HCT116 (cell line): Measurements from ENCODE around the gene DYNLRB2. TPM values are rescaled to one million over a fixed set of nuclear protein-coding genes. Genes with fewer than 3 reads are reported as not detected.

Experiments
- ATAC-seq: fragments of 200-7000 bp; cut with Tn5 transposase; 2 replicates; pipeline ENCODE4 v1.9.1; 2020; ENCODE audit warnings: mild to moderate bottlenecking, moderate library complexity
- BruUV-seq: library from RNA; stranded (reverse); fragments of 400-500 nt; replicated peaks from 2 replicates; lab custom pipeline; 2021; lab: Mats Ljungman, UMichigan
- CTCF ChIA-PET: fragments of 300-600 bp; sonication (Branson Sonifier 250); formaldehyde crosslinking; loops from one replicate; lab custom pipeline; 2021; ENCODE audit warnings: antibody characterized with exemption; lab: Charles Lee
- POLR2A ChIA-PET: fragments of 300-600, 350-600 bp; sonication (Branson Sonifier 250); formaldehyde crosslinking; loops from one replicate; lab custom pipeline; 2021; ENCODE audit warnings: antibody characterized with exemption; lab: Charles Lee
- RAD21 ChIA-PET, 2 experiments: fragments of 300-600 bp; sonication (Branson Sonifier 250); formaldehyde crosslinking; loops; one replicate each; lab custom pipeline; 2023; ENCODE audit warnings: low total read pairs in 2 of 2; ENCODE audit not compliant: uncharacterized antibody in 2 of 2, unreplicated experiment in 2 of 2, low non-redundant PET in 1 of 2; lab: Charles Lee
- DNase-seq: peaks from one replicate; pipeline ENCODE4 v3.0.0-alpha.2; 2010; ENCODE audit warnings: low read depth, low spot score
- H2AFZ ChIP-seq: fragments of 200-600 bp; shearing (Covaris generic), sonication (generic); 2 replicates; pipeline ENCODE4 v1.6.1; 2017; ENCODE audit warnings: low read depth, mixed run types, mixed read lengths, antibody characterized with exemption, low read length; ENCODE audit not compliant: poor library complexity, severe bottlenecking
- H3K27ac ChIP-seq: 2 replicates; pipeline ENCODE4 v1.5.1; 2012; ENCODE audit warnings: low read depth, low read length
- H3K27me3 ChIP-seq: fragments of 200-600 bp; sonication (generic); 2 replicates; pipeline ENCODE4 v1.6.1; 2016; ENCODE audit warnings: mixed run types, low read length, mixed read lengths; ENCODE audit not compliant: insufficient read depth
- H3K36me3 ChIP-seq, 2 experiments: fragments of 200-500 bp in 1 of 2; fragments of 200-600 bp in 1 of 2; sonication (Bioruptor generic) in 1 of 2; sonication (generic) in 1 of 2; 2 replicates each; pipeline versions ENCODE4 v1.5.1 to v1.6.1; 2014 to 2016; ENCODE audit warnings: low read length in 2 of 2, inconsistent platforms in 1 of 2, mixed read lengths in 1 of 2, mixed run types in 1 of 2; ENCODE audit not compliant: insufficient read depth in 2 of 2, control insufficient read depth in 1 of 2
- H3K4me1 ChIP-seq, 2 experiments: fragments of 200-600 bp in 1 of 2; sonication (generic) in 1 of 2; 2 replicates each; pipeline versions ENCODE4 v1.5.1 to v1.6.1; 2012 to 2017; ENCODE audit warnings: low read length in 2 of 2, inconsistent platforms in 1 of 2, mild to moderate bottlenecking in 1 of 2, mixed read lengths in 1 of 2, mixed run types in 1 of 2, moderate library complexity in 1 of 2; ENCODE audit not compliant: insufficient read depth in 2 of 2, control insufficient read depth in 1 of 2
- H3K4me2 ChIP-seq: fragments of 200-600 bp; sonication (generic); 2 replicates; pipeline ENCODE4 v1.6.1; 2017; ENCODE audit warnings: mixed run types, low read length, mixed read lengths
- H3K4me3 ChIP-seq, 2 experiments: fragments of 200-600 bp in 1 of 2; sonication (generic) in 1 of 2; replicated peaks in 1 of 2; 2 replicates each; pipeline ENCODE4 v1.5.1; 2011 to 2016; ENCODE audit warnings: low read length in 2 of 2, control low read depth in 1 of 2, low read depth in 1 of 2, mild to moderate bottlenecking in 1 of 2, mixed read lengths in 1 of 2, mixed run types in 1 of 2
- H3K79me2 ChIP-seq: fragments of 200-600 bp; sonication (generic); 2 replicates; pipeline ENCODE4 v1.6.1; 2017; ENCODE audit warnings: mild to moderate bottlenecking, mixed run types, low read length, moderate library complexity, mixed read lengths; ENCODE audit not compliant: insufficient read depth
- H3K9ac ChIP-seq: fragments of 200-600 bp; sonication (generic); 2 replicates; pipeline ENCODE4 v1.6.1; 2016; ENCODE audit warnings: low read length, mixed read lengths
- H3K9me2 ChIP-seq: fragments of 200-600 bp; sonication (generic), shearing (Covaris generic); 2 replicates; pipeline ENCODE4 v1.6.1; 2017; ENCODE audit warnings: mixed run types, mild to moderate bottlenecking, moderate library complexity; ENCODE audit not compliant: insufficient read depth
- H3K9me3 ChIP-seq, 2 experiments: fragments of 200-500 bp in 1 of 2; fragments of 200-600 bp in 1 of 2; sonication (Bioruptor generic) in 1 of 2; sonication (generic) in 1 of 2; 2 replicates each; pipeline ENCODE4 v1.6.1; 2014 to 2017; ENCODE audit warnings: low read length in 2 of 2, mixed read lengths in 2 of 2, inconsistent platforms in 1 of 2, low read depth in 1 of 2, mild to moderate bottlenecking in 1 of 2, mixed run types in 1 of 2, moderate library complexity in 1 of 2; ENCODE audit not compliant: control insufficient read depth in 1 of 2, insufficient read depth in 1 of 2
- H4K20me1 ChIP-seq: fragments of 200-600 bp; sonication (generic), shearing (Covaris generic); 2 replicates; pipeline ENCODE4 v1.6.1; 2017; ENCODE audit warnings: mixed run types, mild to moderate bottlenecking, moderate library complexity; ENCODE audit not compliant: insufficient read depth
- EZH2phosphoT487 ChIP-seq: fragments of 200-600 bp; IDR thresholded peaks from 2 replicates; pipeline ENCODE4 v1.6.1; 2018; ENCODE audit warnings: antibody characterized with exemption, borderline replicate concordance
- FOSL1 ChIP-seq: IDR thresholded peaks from 2 replicates; pipeline ENCODE4 v1.6.1; 2012; ENCODE audit warnings: low read depth
- JUND ChIP-seq: IDR thresholded peaks from 2 replicates; pipeline ENCODE4 v1.6.1; 2012
- RAD21 ChIP-seq: IDR thresholded peaks from 2 replicates; pipeline ENCODE4 v1.6.1; 2012; ENCODE audit warnings: low read depth, mild to moderate bottlenecking
- SIN3A ChIP-seq: IDR thresholded peaks from 2 replicates; pipeline ENCODE4 v1.6.1; 2012; ENCODE audit warnings: low read depth
- SP1 ChIP-seq: IDR thresholded peaks from 2 replicates; pipeline ENCODE4 v1.6.1; 2012; ENCODE audit warnings: low read depth
- TCF7L2 ChIP-seq: IDR thresholded peaks from 2 replicates; pipeline ENCODE4 v1.7.0; 2011; ENCODE audit warnings: borderline replicate concordance, inconsistent platforms; ENCODE audit not compliant: insufficient read depth, insufficient read length; ENCODE audit errors: extremely low read depth
- intact Hi-C: fragments of 100-400 bp; cut with micrococcal nuclease; formaldehyde crosslinking; loops from 2 replicates; pipeline ENCODE4 v1.10.0; 2022
- total RNA-seq: library from RNA; stranded (reverse); gene quantifications from one replicate; pipeline ENCODE4 v1.2.1, GENCODE V29; 2021; ENCODE audit not compliant: unreplicated experiment
- TF ChIP-seq, protein P1 (sequence below): IDR thresholded peaks from 2 replicates; pipeline ENCODE4 v1.6.1; 2011; ENCODE audit warnings: mild to moderate bottlenecking, low read length, moderate library complexity; ENCODE audit not compliant: insufficient replicate concordance; ENCODE audit errors: extremely low read depth
- TF ChIP-seq, protein P2 (sequence below), 3 experiments: fragments of 200-600 bp in 1 of 3; sonication (generic) in 1 of 3; IDR thresholded peaks in 2 of 3; conservative IDR thresholded peaks in 1 of 3; 2 replicates each; pipeline ENCODE4 v1.5.1; 2012 to 2017; ENCODE audit warnings: low read depth in 2 of 3, low read length in 2 of 3, antibody characterized with exemption in 1 of 3, borderline replicate concordance in 1 of 3, control low read depth in 1 of 3, mild to moderate bottlenecking in 1 of 3, mixed read lengths in 1 of 3, mixed run types in 1 of 3, moderate library complexity in 1 of 3; ENCODE audit not compliant: insufficient read depth in 1 of 3

Gene DYNLRB2
- total RNA-seq, 1 experiment from 2014 or later: not detected

DNA sequence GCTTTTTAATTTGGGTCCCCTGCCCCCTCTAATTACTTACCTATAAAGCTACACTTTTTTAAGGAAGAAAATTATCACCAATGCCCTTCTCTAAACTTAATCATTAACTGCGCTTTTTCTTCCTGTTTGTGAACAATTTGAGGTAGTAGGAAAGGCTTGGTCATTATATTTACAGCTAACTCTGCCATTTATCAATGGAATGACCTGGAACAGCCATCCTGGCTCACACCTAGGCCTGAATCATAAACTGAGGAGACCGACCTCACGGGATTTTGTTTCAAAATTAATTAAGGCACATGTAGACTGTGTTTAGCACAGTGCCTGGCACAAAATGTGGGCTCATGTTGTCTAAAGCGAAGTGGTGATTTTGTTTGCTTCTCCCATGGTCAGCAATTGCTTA lies 15.4 kb upstream of the DYNLRB2 start (continued):
- TF ChIP-seq, protein P1, sequence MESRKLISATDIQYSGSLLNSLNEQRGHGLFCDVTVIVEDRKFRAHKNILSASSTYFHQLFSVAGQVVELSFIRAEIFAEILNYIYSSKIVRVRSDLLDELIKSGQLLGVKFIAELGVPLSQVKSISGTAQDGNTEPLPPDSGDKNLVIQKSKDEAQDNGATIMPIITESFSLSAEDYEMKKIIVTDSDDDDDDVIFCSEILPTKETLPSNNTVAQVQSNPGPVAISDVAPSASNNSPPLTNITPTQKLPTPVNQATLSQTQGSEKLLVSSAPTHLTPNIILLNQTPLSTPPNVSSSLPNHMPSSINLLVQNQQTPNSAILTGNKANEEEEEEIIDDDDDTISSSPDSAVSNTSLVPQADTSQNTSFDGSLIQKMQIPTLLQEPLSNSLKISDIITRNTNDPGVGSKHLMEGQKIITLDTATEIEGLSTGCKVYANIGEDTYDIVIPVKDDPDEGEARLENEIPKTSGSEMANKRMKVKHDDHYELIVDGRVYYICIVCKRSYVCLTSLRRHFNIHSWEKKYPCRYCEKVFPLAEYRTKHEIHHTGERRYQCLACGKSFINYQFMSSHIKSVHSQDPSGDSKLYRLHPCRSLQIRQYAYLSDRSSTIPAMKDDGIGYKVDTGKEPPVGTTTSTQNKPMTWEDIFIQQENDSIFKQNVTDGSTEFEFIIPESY: no peak
- TF ChIP-seq SIN3A: no peak
- no peak for TF ChIP-seq FOSL1
- TF ChIP-seq EZH2phosphoT487: no peak
- TF ChIP-seq TCF7L2: no peak
- TF ChIP-seq SP1: no peak
- TF ChIP-seq, protein P2, sequence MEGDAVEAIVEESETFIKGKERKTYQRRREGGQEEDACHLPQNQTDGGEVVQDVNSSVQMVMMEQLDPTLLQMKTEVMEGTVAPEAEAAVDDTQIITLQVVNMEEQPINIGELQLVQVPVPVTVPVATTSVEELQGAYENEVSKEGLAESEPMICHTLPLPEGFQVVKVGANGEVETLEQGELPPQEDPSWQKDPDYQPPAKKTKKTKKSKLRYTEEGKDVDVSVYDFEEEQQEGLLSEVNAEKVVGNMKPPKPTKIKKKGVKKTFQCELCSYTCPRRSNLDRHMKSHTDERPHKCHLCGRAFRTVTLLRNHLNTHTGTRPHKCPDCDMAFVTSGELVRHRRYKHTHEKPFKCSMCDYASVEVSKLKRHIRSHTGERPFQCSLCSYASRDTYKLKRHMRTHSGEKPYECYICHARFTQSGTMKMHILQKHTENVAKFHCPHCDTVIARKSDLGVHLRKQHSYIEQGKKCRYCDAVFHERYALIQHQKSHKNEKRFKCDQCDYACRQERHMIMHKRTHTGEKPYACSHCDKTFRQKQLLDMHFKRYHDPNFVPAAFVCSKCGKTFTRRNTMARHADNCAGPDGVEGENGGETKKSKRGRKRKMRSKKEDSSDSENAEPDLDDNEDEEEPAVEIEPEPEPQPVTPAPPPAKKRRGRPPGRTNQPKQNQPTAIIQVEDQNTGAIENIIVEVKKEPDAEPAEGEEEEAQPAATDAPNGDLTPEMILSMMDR (IDR thresholded peaks at IDR 0.05 in 2 of 3, conservative IDR thresholded peaks at IDR 0.05 in 1 of 3; ENCODE audit: borderline replicate concordance in 1 of 3, insufficient read depth in 1 of 3, low read depth in 2 of 3, low read length in 2 of 3): no peak
- TF ChIP-seq, all 23 proteins: peak for 0

DNA sequence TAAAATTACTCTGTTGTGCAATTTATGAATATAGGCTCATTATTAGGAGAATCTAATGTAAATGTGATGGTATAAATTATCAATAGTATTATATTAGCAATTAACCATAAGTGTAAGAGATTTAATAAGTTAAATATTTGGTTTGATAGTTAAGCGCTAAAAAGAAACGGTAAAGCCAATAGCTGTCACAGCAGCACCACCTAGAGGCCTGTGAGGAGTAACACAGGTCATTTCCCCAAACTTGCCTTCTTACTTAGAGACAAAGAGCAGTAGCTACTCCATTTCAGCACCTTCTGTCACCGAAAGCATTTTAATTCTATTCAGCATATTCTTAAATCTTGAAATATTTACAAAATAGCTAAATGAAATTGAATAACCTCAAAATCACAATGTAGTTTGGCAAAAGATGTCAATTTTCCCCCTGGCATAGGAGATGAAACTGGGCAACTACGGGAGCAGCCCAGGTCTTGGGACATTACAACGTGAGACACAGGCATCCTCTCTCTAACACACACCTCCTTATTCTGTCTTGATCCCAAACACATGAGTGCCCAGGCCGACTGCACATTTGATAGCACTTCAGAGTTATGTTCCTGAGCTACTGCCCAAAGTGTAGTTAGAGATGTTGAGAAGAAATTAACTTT lies 14.3 kb upstream of the DYNLRB2 start:
- Histone ChIP-seq H3K4me2 (no peak overlapping the region), H3K27me3 (no peaks in the 10 kb centered on the region), H3K9ac (no peak overlapping the region), H3K79me2 (no peaks in the 10 kb centered on the region), H3K9me2 (no peaks in the 10 kb centered on the region), H3K4me3 (no peak overlapping the region), H3K4me1 (no peaks in the 10 kb centered on the region), H3K36me3 (no peaks in the 10 kb centered on the region), H2AFZ (no peak overlapping the region), H3K27ac (no peak overlapping the region), H4K20me1 (no peaks in the 10 kb centered on the region), H3K9me3 (no peaks in the 10 kb centered on the region)
- peak; percentile 73 for ATAC-seq
- peak; percentile 74 for TF ChIP-seq RAD21
- no peak for TF ChIP-seq JUND
- TF ChIP-seq, protein P2 (IDR thresholded peaks at IDR 0.05 in 2 of 3, conservative IDR thresholded peaks at IDR 0.05 in 1 of 3; ENCODE audit: borderline replicate concordance in 1 of 3, insufficient read depth in 1 of 3, low read depth in 2 of 3, low read length in 2 of 3): peak; percentile 50 to 86 (median 80); a peak in 5 of 6 replicates
- ChIA-PET RAD21 (no interaction called here), CTCF (interaction anchor here (0.6 to 1.0 kb wide), 3 partner anchors 35 to 335 kb away, joined by 3 to 4 read pairs (median 3); no protein-coding TSS in a partner anchor), POLR2A (no interaction called here)
- BruUV-seq: no TSS peak
- intact Hi-C loops: loop anchor here (2.0 to 10.0 kb wide), 2 partner anchors 298 to 1208 kb away; no protein-coding TSS in a partner anchor
- DNase-seq: peak; percentile 38
